ENCODE data around the gene MAPKBP1. TPM values are rescaled to one million over a fixed set of nuclear protein-coding genes. Genes with fewer than 3 reads are reported as not detected.

The MAPKBP1 gene
- total RNA-seq, 2 experiments from 2014 or later: 14.5 to 17.4 TPM

GRCh38 chr15:41756198-41756597 lies 18.1 kb upstream of the MAPKBP1 start:
- Histone ChIP-seq H3K36me3 (ENCODE audit: insufficient read depth, low read length) (peaks cover 80% of the 10 kb centered on the region), H3K9me3 (ENCODE audit: low read length) (no peaks in the 10 kb centered on the region), H3K9me2 (ENCODE audit: insufficient read depth, low read length) (no peaks in the 10 kb centered on the region), H2AFZ (ENCODE audit: low read length) (no peak overlapping the region), H3K79me2 (ENCODE audit: insufficient read depth, low read depth, low read length) (no peaks in the 10 kb centered on the region), H3K4me2 (ENCODE audit: low read length) (no peak overlapping the region), H4K20me1 (ENCODE audit: insufficient read depth, low read length) (no peaks in the 10 kb centered on the region), H3K4me1 (ENCODE audit: insufficient read depth, low read length, poor library complexity, severe bottlenecking) (no peaks in the 10 kb centered on the region), H3K4me3 (ENCODE audit: low read depth, low read length, poor library complexity, severe bottlenecking) (no peak overlapping the region), H3K27ac (ENCODE audit: low read depth, low read length, poor library complexity, severe bottlenecking) (no peak overlapping the region)
- intact Hi-C loops (cut with micrococcal nuclease; ENCODE audit: unreplicated experiment): no loop called here
- DNase-seq (ENCODE audit: low spot score): no peak
- ChIA-PET POLR2A (no interaction called here), CTCF (ENCODE audit: unreplicated experiment) (no interaction called here)
- no TSS peak for BruUV-seq (replicated peaks)
- TF ChIP-seq, protein P1, sequence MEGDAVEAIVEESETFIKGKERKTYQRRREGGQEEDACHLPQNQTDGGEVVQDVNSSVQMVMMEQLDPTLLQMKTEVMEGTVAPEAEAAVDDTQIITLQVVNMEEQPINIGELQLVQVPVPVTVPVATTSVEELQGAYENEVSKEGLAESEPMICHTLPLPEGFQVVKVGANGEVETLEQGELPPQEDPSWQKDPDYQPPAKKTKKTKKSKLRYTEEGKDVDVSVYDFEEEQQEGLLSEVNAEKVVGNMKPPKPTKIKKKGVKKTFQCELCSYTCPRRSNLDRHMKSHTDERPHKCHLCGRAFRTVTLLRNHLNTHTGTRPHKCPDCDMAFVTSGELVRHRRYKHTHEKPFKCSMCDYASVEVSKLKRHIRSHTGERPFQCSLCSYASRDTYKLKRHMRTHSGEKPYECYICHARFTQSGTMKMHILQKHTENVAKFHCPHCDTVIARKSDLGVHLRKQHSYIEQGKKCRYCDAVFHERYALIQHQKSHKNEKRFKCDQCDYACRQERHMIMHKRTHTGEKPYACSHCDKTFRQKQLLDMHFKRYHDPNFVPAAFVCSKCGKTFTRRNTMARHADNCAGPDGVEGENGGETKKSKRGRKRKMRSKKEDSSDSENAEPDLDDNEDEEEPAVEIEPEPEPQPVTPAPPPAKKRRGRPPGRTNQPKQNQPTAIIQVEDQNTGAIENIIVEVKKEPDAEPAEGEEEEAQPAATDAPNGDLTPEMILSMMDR (conservative IDR thresholded peaks at IDR 0.05; ENCODE audit: low read length): no peak
- TF ChIP-seq EZH2phosphoT487 (IDR thresholded peaks at IDR 0.05; ENCODE audit: borderline replicate concordance, low read depth, low read length): no peak

DNA sequence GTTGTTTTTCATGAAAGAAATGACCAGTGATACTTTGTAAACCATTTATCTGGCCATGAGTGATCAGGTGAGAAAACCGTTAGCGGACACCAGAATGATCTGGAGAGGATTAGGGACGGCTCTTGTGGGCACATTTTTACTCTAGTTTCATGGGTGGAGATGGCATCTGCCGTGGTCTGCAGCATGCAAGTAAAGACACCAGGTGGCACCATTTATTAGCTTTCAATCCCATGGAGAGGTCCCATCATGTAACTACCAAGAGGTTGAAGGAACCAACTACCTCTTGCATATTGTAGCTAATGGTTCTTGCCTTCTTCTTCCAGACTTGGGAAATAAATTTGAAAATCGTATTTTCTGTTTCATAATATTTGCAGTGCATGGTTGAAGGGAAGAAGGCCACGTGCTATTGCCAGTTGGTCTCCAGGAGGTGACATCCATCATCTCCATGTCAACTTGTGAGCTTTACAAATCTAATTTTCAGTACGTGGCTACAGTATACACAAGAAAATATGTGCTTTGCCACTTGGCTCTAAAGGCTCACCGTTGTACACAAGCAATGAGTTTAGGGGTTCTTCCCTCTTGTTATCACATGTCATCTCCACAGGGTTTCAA lies 1.5 kb upstream of the MAPKBP1 start:
- Histone ChIP-seq H3K4me2 (ENCODE audit: low read length) (peak overlapping the region; percentile 76), H3K27ac (ENCODE audit: low read depth, low read length, poor library complexity, severe bottlenecking) (peak overlapping the region; percentile 79), H3K4me1 (ENCODE audit: insufficient read depth, low read length, poor library complexity, severe bottlenecking) (peaks cover 41% of the 10 kb centered on the region), H3K36me3 (ENCODE audit: insufficient read depth, low read length) (peaks cover 24% of the 10 kb centered on the region), H3K9me2 (ENCODE audit: insufficient read depth, low read length) (no peaks in the 10 kb centered on the region), H3K4me3 (ENCODE audit: low read depth, low read length, poor library complexity, severe bottlenecking) (peak overlapping the region; percentile 78), H3K79me2 (ENCODE audit: insufficient read depth, low read depth, low read length) (peaks cover 6% of the 10 kb centered on the region; the same call in 1 of the 2 replicates), H2AFZ (ENCODE audit: low read length) (no peak overlapping the region), H4K20me1 (ENCODE audit: insufficient read depth, low read length) (0 out of 2 replicates have a peak, but pooled peaks cover 6% of the 10 kb centered on the region), H3K9me3 (ENCODE audit: low read length) (no peaks in the 10 kb centered on the region)
- BruUV-seq (replicated peaks): no TSS peak
- TF ChIP-seq, protein P1 (conservative IDR thresholded peaks at IDR 0.05; ENCODE audit: low read length): peak; percentile 89
- no peak for TF ChIP-seq EZH2phosphoT487 (IDR thresholded peaks at IDR 0.05; ENCODE audit: borderline replicate concordance, low read depth, low read length)
- intact Hi-C loops (cut with micrococcal nuclease; ENCODE audit: unreplicated experiment): loop anchor here (5.0 kb wide), 2 partner anchors 171 to 216 kb away; partner anchors contain the start of gene TYRO3
- DNase-seq (ENCODE audit: low spot score): peak; percentile 82
- ChIA-PET POLR2A (interaction anchor here (0.9 to 3.2 kb wide), 6 partner anchors 11 to 39 kb away, joined by 3 to 22 read pairs (median 6); no protein-coding TSS in a partner anchor), CTCF (ENCODE audit: unreplicated experiment) (interaction anchor here (0.7 to 4.0 kb wide), 7 partner anchors 10 to 132 kb away, joined by 3 to 67 read pairs (median 6); no protein-coding TSS in a partner anchor)

GRCh38 chr15:41773332-41773728 lies 954 bp upstream of the MAPKBP1 start:
- no peak for TF ChIP-seq EZH2phosphoT487 (IDR thresholded peaks at IDR 0.05; ENCODE audit: borderline replicate concordance, low read depth, low read length)
- TF ChIP-seq, protein P1 (conservative IDR thresholded peaks at IDR 0.05; ENCODE audit: low read length): no peak
- intact Hi-C loops (cut with micrococcal nuclease; ENCODE audit: unreplicated experiment): loop anchor here (5.0 kb wide), 2 partner anchors 171 to 216 kb away; partner anchors contain the start of gene TYRO3
- Histone ChIP-seq H4K20me1 (ENCODE audit: insufficient read depth, low read length) (0 out of 2 replicates have a peak, but pooled peaks cover 6% of the 10 kb centered on the region), H3K4me2 (ENCODE audit: low read length) (peak overlapping the region; percentile 76), H3K4me1 (ENCODE audit: insufficient read depth, low read length, poor library complexity, severe bottlenecking) (peaks cover 46% of the 10 kb centered on the region), H2AFZ (ENCODE audit: low read length) (no peak overlapping the region; the same call in 1 of the 2 replicates), H3K27ac (ENCODE audit: low read depth, low read length, poor library complexity, severe bottlenecking) (peak overlapping the region; percentile 79), H3K4me3 (ENCODE audit: low read depth, low read length, poor library complexity, severe bottlenecking) (peak overlapping the region; percentile 78), H3K36me3 (ENCODE audit: insufficient read depth, low read length) (peaks cover 19% of the 10 kb centered on the region), H3K79me2 (ENCODE audit: insufficient read depth, low read depth, low read length) (peaks cover 6% of the 10 kb centered on the region; the same call in 1 of the 2 replicates), H3K9me2 (ENCODE audit: insufficient read depth, low read length) (no peaks in the 10 kb centered on the region), H3K9me3 (ENCODE audit: low read length) (no peaks in the 10 kb centered on the region)
- ChIA-PET POLR2A (interaction anchor here (0.5 to 3.2 kb wide), 10 partner anchors 10 to 482 kb away, joined by 3 to 22 read pairs (median 4); no protein-coding TSS in a partner anchor), CTCF (ENCODE audit: unreplicated experiment) (interaction anchor here (0.5 to 4.0 kb wide), 10 partner anchors 10 to 1314 kb away, joined by 3 to 67 read pairs (median 3); no protein-coding TSS in a partner anchor)
- no TSS peak for BruUV-seq (replicated peaks)
- peak; percentile 22 for DNase-seq (ENCODE audit: low spot score)
